Measurements from ENCODE around the gene RYK. TPM values are rescaled to one million over a fixed set of nuclear protein-coding genes. Genes with fewer than 3 reads are reported as not detected.

Gene RYK
- total RNA-seq, 1 donor from 2014 or later, result 59.2 TPM

- peaks cover 6% of the 10 kb centered on the region for H3K9me3 Mint-ChIP-seq
- H3K4me3 Mint-ChIP-seq, result no peak overlapping the region
- no peaks in the 10 kb centered on the region for H3K4me1 Mint-ChIP-seq (ENCODE audit: unreplicated experiment)
- TF ChIP-seq CTCF (conservative IDR thresholded peaks at IDR 0.05), result no peak
- DNase-seq (ENCODE audit: extremely low spot score, unreplicated experiment), result no peak
- peaks cover 8% of the 10 kb centered on the region for H3K36me3 Mint-ChIP-seq
- H3K27ac Mint-ChIP-seq, result no peak overlapping the region
- no peaks in the 10 kb centered on the region for H3K27me3 Mint-ChIP-seq
These were observed 139.0 kb downstream of the RYK start for GRCh38 chr3:134111616-134112015.

- no peak for TF ChIP-seq CTCF (conservative IDR thresholded peaks at IDR 0.05)
These were observed 139.7 kb downstream of the RYK start for GRCh38 chr3:134110963-134111362.

More at GRCh38 chr3:134110963-134111362, 139.7 kb downstream of the RYK start:
- H3K27me3 Mint-ChIP-seq, result no peaks in the 10 kb centered on the region
- DNase-seq (ENCODE audit: extremely low spot score, unreplicated experiment), result no peak
- no peak overlapping the region for H3K27ac Mint-ChIP-seq
- peaks cover 8% of the 10 kb centered on the region for H3K36me3 Mint-ChIP-seq
- no peak overlapping the region for H3K4me3 Mint-ChIP-seq
- H3K9me3 Mint-ChIP-seq, result peaks cover 6% of the 10 kb centered on the region
- H3K4me1 Mint-ChIP-seq (ENCODE audit: unreplicated experiment), result no peaks in the 10 kb centered on the region

Other genes with a start within 250 kb of the RYK start
- 3.4 and 3.8 TPM in 2 replicates for gene SLCO2A1, start 220.9 kb downstream of the RYK start, total RNA-seq (ENCODE audit: low replicate concordance)
- 79.2 and 122 TPM in 2 replicates for gene AMOTL2, start 123.6 kb upstream of the RYK start, total RNA-seq (ENCODE audit: low replicate concordance)
- gene ANAPC13, start 235.1 kb upstream of the RYK start, total RNA-seq (ENCODE audit: low replicate concordance), result 47.8 and 57.0 TPM in 2 replicates
- gene CEP63, start 235.2 kb upstream of the RYK start, total RNA-seq (ENCODE audit: low replicate concordance), result 14.5 and 22.8 TPM in 2 replicates